SK-N-SH (cell line): ENCODE data around the gene TC2N. TPM values are rescaled to one million over a fixed set of nuclear protein-coding genes. Genes with fewer than 3 reads are reported as not detected.

Source experiments
- CTCF ChIA-PET: fragments of 300-600, 350-600 bp; formaldehyde crosslinking; extraction: SDS; loops from one replicate; lab custom pipeline; 2021; lab: Yijun Ruan, JAX
- POLR2A ChIA-PET: fragments of 350-600 bp; sonication (Branson Sonifier 250); formaldehyde crosslinking; extraction: SDS; loops from one replicate; lab custom pipeline; 2020; ENCODE audit warnings: antibody characterized with exemption, inconsistent platforms; lab: Yijun Ruan, JAX
- DNase-seq: peaks from one replicate; pipeline ENCODE4 v3.0.0; 2012
- H2AFZ ChIP-seq: fragments of 200-600 bp; sonication (generic); 2 replicates; pipeline ENCODE4 v1.8.1; 2016; ENCODE audit warnings: antibody characterized with exemption, mild to moderate bottlenecking, low read depth
- H3F3A ChIP-seq: fragments of 200-600 bp; sonication (generic); replicated peaks from 2 replicates; pipeline ENCODE3; 2016; ENCODE audit warnings: antibody characterized with exemption, mild to moderate bottlenecking; ENCODE audit not compliant: insufficient read depth
- H3K27ac ChIP-seq, 2 experiments: fragments of 200-500 bp in 1 of 2; fragments of 200-600 bp in 1 of 2; sonication (Bioruptor generic) in 1 of 2; sonication (generic), shearing (Covaris generic) in 1 of 2; 2 replicates each; pipeline versions ENCODE4 v1.5.1 to v1.6.1; 2014 to 2016; ENCODE audit warnings: low read depth in 2 of 2, inconsistent platforms in 1 of 2, low read length in 1 of 2, mild to moderate bottlenecking in 1 of 2, mixed read lengths in 1 of 2
- H3K27me3 ChIP-seq: fragments of 200-600 bp; sonication (generic), shearing (Covaris generic); 2 replicates; pipeline ENCODE4 v1.6.1; 2016; ENCODE audit warnings: mixed run types; ENCODE audit not compliant: insufficient read depth
- H3K36me3 ChIP-seq, 2 experiments: fragments of 200-500 bp in 1 of 2; fragments of 200-600 bp in 1 of 2; sonication (Bioruptor generic) in 1 of 2; sonication (generic) in 1 of 2; replicated peaks in 1 of 2; 2 replicates each; pipeline versions ENCODE3 to v1.5.1; 2014 to 2016; ENCODE audit warnings: low read length in 1 of 2, mild to moderate bottlenecking in 1 of 2; ENCODE audit not compliant: insufficient read depth in 2 of 2, control insufficient read depth in 1 of 2
- H3K4me1 ChIP-seq, 2 experiments: fragments of 200-500 bp in 1 of 2; fragments of 200-600 bp in 1 of 2; sonication (Bioruptor generic) in 1 of 2; sonication (generic), shearing (Covaris generic) in 1 of 2; 2 replicates each; pipeline versions ENCODE4 v1.5.1 to v1.6.1; 2014 to 2016; ENCODE audit warnings: low read depth in 1 of 2, low read length in 1 of 2, mixed run types in 1 of 2; ENCODE audit not compliant: insufficient read depth in 2 of 2, control insufficient read depth in 1 of 2
- H3K4me2 ChIP-seq: fragments of 200-600 bp; sonication (generic), shearing (Covaris generic); 2 replicates; pipeline ENCODE4 v1.6.1; 2017; ENCODE audit warnings: mixed run types
- H3K4me3 ChIP-seq, 2 experiments: fragments of 200-500 bp in 1 of 2; fragments of 200-600 bp in 1 of 2; sonication (Bioruptor generic) in 1 of 2; sonication (generic), shearing (Covaris generic) in 1 of 2; 2 replicates each; pipeline versions ENCODE4 v1.5.1 to v1.8.1; 2014 to 2016; ENCODE audit warnings: low read depth in 2 of 2, inconsistent platforms in 1 of 2, low read length in 1 of 2, mild to moderate bottlenecking in 1 of 2, mixed read lengths in 1 of 2, moderate library complexity in 1 of 2
- H3K79me2 ChIP-seq: fragments of 200-600 bp; sonication (generic); 2 replicates; pipeline ENCODE4 v1.8.1; 2017; ENCODE audit warnings: mild to moderate bottlenecking; ENCODE audit not compliant: insufficient read depth
- H3K9ac ChIP-seq: fragments of 200-600 bp; sonication (generic); 2 replicates; pipeline ENCODE4 v1.6.1; 2017; ENCODE audit warnings: mixed run types
- H3K9me2 ChIP-seq: fragments of 200-600 bp; sonication (generic); 2 replicates; pipeline ENCODE4 v1.6.1; 2017; ENCODE audit warnings: mixed run types
- H3K9me3 ChIP-seq: fragments of 200-600 bp; sonication (generic); 2 replicates; pipeline ENCODE4 v1.6.1; 2017; ENCODE audit warnings: mixed run types, mild to moderate bottlenecking, moderate library complexity
- H4K20me1 ChIP-seq: fragments of 200-600 bp; sonication (generic); 2 replicates; pipeline ENCODE4 v1.6.1; 2017; ENCODE audit warnings: mild to moderate bottlenecking, mixed run types; ENCODE audit not compliant: insufficient read depth
- CTCF ChIP-seq: fragments of 200-600 bp; sonication (generic); IDR thresholded peaks from 2 replicates; pipeline ENCODE4 v1.6.1; 2017; ENCODE audit warnings: antibody characterized with exemption, mild to moderate bottlenecking, moderate library complexity
- ELF1 ChIP-seq: IDR thresholded peaks from 2 replicates; pipeline ENCODE4 v1.4.0; 2012
- EP300 ChIP-seq, 2 experiments: IDR thresholded peaks; 2 replicates each; pipeline versions ENCODE4 v1.4.0 to v1.6.1; 2012; ENCODE audit warnings: borderline replicate concordance in 1 of 2, low read depth in 1 of 2, low read length in 1 of 2
- EZH2phosphoT487 ChIP-seq: fragments of 200-600 bp; sonication (generic); IDR thresholded peaks from 2 replicates; pipeline ENCODE4 v1.6.1; 2017; ENCODE audit warnings: low read depth, mixed run types, mild to moderate bottlenecking, antibody characterized with exemption, moderate library complexity, borderline replicate concordance
- FOXJ3 ChIP-seq: sonication (generic); formaldehyde crosslinking; IDR thresholded peaks from 2 replicates; pipeline ENCODE4 v1.5.1; 2020; ENCODE audit warnings: mild to moderate bottlenecking, missing genetic modification reagents
- FOXM1 ChIP-seq: IDR thresholded peaks from 2 replicates; pipeline ENCODE4 v1.4.0; 2012; ENCODE audit warnings: low read depth, mild to moderate bottlenecking
- GABPA ChIP-seq: IDR thresholded peaks from 2 replicates; pipeline ENCODE4 v1.4.0; 2012; ENCODE audit warnings: low read depth, mild to moderate bottlenecking
- MEF2A ChIP-seq: IDR thresholded peaks from 2 replicates; pipeline ENCODE4 v1.4.0; 2012; ENCODE audit warnings: low read depth, borderline replicate concordance
- NFIC ChIP-seq: IDR thresholded peaks from 2 replicates; pipeline ENCODE4 v1.4.0; 2012; ENCODE audit warnings: borderline replicate concordance
- PBX3 ChIP-seq: IDR thresholded peaks from 2 replicates; pipeline ENCODE4; 2012
- POLR2AphosphoS5 ChIP-seq: IDR thresholded peaks from 2 replicates; pipeline ENCODE4 v1.6.1; 2012; ENCODE audit warnings: low read depth, low read length
- RAD21 ChIP-seq: IDR thresholded peaks from 2 replicates; pipeline ENCODE4 v1.6.1; 2012; ENCODE audit warnings: mild to moderate bottlenecking, low read length
- RFX5 ChIP-seq: IDR thresholded peaks from 2 replicates; pipeline ENCODE4 v1.6.1; 2012; ENCODE audit warnings: mild to moderate bottlenecking, improper control_type of control experiment, low read length
- RXRA ChIP-seq: IDR thresholded peaks from 2 replicates; pipeline ENCODE4 v1.4.0; 2012; ENCODE audit warnings: low read depth, mild to moderate bottlenecking, borderline replicate concordance
- SIN3A ChIP-seq: IDR thresholded peaks from 2 replicates; pipeline ENCODE4 v1.6.1; 2012; ENCODE audit warnings: low read depth, mild to moderate bottlenecking, low read length, moderate library complexity, borderline replicate concordance
- USF2 ChIP-seq: fragments of 150-350 bp; IDR thresholded peaks from 2 replicates; pipeline ENCODE4 v1.6.1; 2017; ENCODE audit warnings: antibody characterized with exemption, low read length, low read depth, borderline replicate concordance
- YY1 ChIP-seq: IDR thresholded peaks from 2 replicates; pipeline ENCODE4 v1.4.0; 2012; ENCODE audit warnings: low read depth, mild to moderate bottlenecking
- WGBS: methylation state at CpG from one replicate; pipeline ENCODE4 v1.1.6; 2017; ENCODE audit warnings: low lambda C conversion rate; 5-methylcytosine and 5-hydroxymethylcytosine counted together
- polyA plus RNA-seq, 3 experiments: library from polyadenylated mRNA; depleted of rRNA; stranded (reverse); fragments of >200 nt; gene quantifications; 2 replicates each; pipeline ENCODE4 v1.2.3, GENCODE V29; 2012
- TF ChIP-seq, protein P1 (sequence below): fragments of 150-350 bp; IDR thresholded peaks from 2 replicates; pipeline ENCODE4 v1.6.1; 2016; ENCODE audit warnings: mild to moderate bottlenecking, low read depth, low read length
- TF ChIP-seq, protein P2 (sequence below): IDR thresholded peaks from 2 replicates; pipeline ENCODE4 v1.6.1; 2012; ENCODE audit warnings: mild to moderate bottlenecking, low read depth, low read length, moderate library complexity

The TC2N gene
- polyA plus RNA-seq, 1 of the 3 experiments (the other 2 are of a cell fraction) = not detected

DNA sequence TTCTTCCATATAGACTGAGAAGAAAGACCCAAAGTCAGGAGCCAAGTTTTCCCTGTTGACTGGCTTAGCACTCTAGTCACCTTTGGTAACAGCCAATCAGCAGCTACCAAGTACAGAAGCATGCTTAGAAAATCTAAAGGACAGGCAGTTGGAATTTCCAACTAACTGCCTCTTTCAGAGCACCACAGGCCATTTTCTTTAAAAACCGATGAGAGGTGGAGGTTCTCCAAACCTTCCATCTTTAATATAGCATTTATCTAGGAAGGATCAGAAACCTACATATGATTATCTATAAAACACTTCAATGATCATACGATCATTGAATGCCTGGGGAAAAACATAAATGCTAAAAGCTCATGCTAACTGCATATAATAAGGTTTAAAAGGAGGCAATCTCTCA lies 135.3 kb downstream of the TC2N start, which contains the start of gene CATSPERB:
TSS of gene CATSPERB (minus strand) at position 101 of the 400 bp plus-strand sequence. CDS start 2,607 bp downstream, outside the sequence.
- ChIA-PET CTCF (no interaction called here), POLR2A (no interaction called here)
- 20% methylated on average over 2 of the region's 2 CpGs for WGBS
- no peaks in the 10 kb centered on the region for H3K9me3 ChIP-seq
- H3F3A ChIP-seq = no peaks in the 10 kb centered on the region
- no peak within 1 kb of the TSS for H3K9ac ChIP-seq
- H2AFZ ChIP-seq = no peak within 1 kb of the TSS
- H3K4me2 ChIP-seq = no peak within 1 kb of the TSS
- no peaks in the 10 kb centered on the region for H3K9me2 ChIP-seq
- no peaks in the 10 kb centered on the region for H3K79me2 ChIP-seq
- no peaks in the 10 kb centered on the region for H3K36me3 ChIP-seq
- H3K4me3 ChIP-seq = no peak within 1 kb of the TSS
- no peak within 1 kb of the TSS for H3K27ac ChIP-seq
- H3K4me1 ChIP-seq = no peaks in the 10 kb centered on the region
- DNase-seq = no peak
- H3K27me3 ChIP-seq = no peaks in the 10 kb centered on the region; the same call in 1 of the 2 replicates
- TF ChIP-seq NFIC = no peak
- no peak for TF ChIP-seq MEF2A
- TF ChIP-seq ELF1 = no peak
- no peak for TF ChIP-seq FOXJ3 (CRISPR knock-in tag)
- no peak for TF ChIP-seq USF2
- TF ChIP-seq, protein P1, sequence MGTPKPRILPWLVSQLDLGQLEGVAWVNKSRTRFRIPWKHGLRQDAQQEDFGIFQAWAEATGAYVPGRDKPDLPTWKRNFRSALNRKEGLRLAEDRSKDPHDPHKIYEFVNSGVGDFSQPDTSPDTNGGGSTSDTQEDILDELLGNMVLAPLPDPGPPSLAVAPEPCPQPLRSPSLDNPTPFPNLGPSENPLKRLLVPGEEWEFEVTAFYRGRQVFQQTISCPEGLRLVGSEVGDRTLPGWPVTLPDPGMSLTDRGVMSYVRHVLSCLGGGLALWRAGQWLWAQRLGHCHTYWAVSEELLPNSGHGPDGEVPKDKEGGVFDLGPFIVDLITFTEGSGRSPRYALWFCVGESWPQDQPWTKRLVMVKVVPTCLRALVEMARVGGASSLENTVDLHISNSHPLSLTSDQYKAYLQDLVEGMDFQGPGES = no peak
- H4K20me1 ChIP-seq = no peaks in the 10 kb centered on the region

DNA sequence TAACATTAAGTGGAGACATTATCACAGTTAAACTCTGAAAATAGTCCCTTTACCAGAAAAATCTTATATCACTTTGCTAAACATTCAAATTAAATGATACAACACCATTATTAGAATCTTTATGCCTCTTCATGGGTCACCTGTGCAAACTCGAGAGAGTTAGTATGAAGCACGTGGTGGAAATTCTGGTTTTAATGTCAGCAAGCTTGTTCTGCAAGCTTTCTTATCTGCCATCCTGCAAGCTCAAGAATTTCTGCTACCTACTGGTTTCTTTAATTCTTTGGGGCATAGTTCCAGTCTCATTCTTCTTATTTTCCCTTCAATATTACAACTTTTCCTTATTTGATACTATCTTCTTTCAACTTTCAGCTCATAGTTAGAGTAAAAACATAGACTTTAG lies 136.3 kb downstream of the TC2N start:
- CTCF ChIA-PET = no interaction called here
- H3K9me3 ChIP-seq = no peaks in the 10 kb centered on the region
- no peak for DNase-seq
- WGBS = 0% methylated on average over 2 of the region's 2 CpGs
- H3F3A ChIP-seq = no peaks in the 10 kb centered on the region
- H4K20me1 ChIP-seq = no peaks in the 10 kb centered on the region
- H3K4me1 ChIP-seq = no peaks in the 10 kb centered on the region
- no peak overlapping the region for H3K9ac ChIP-seq
- no peaks in the 10 kb centered on the region for H3K9me2 ChIP-seq
- no peaks in the 10 kb centered on the region for H3K79me2 ChIP-seq
- POLR2A ChIA-PET = no interaction called here
- H3K27ac ChIP-seq = no peak overlapping the region
- H3K4me3 ChIP-seq = no peak overlapping the region
- no peaks in the 10 kb centered on the region for H3K36me3 ChIP-seq
- H2AFZ ChIP-seq = no peak overlapping the region
- H3K27me3 ChIP-seq = peaks cover 7% of the 10 kb centered on the region; the same call in 1 of the 2 replicates
- H3K4me2 ChIP-seq = no peak overlapping the region
- TF ChIP-seq RXRA = no peak
- no peak for TF ChIP-seq CTCF
- no peak for TF ChIP-seq FOXM1
- no peak for TF ChIP-seq SIN3A
- TF ChIP-seq EZH2phosphoT487 = no peak
- TF ChIP-seq GABPA = no peak
- TF ChIP-seq, protein P2, sequence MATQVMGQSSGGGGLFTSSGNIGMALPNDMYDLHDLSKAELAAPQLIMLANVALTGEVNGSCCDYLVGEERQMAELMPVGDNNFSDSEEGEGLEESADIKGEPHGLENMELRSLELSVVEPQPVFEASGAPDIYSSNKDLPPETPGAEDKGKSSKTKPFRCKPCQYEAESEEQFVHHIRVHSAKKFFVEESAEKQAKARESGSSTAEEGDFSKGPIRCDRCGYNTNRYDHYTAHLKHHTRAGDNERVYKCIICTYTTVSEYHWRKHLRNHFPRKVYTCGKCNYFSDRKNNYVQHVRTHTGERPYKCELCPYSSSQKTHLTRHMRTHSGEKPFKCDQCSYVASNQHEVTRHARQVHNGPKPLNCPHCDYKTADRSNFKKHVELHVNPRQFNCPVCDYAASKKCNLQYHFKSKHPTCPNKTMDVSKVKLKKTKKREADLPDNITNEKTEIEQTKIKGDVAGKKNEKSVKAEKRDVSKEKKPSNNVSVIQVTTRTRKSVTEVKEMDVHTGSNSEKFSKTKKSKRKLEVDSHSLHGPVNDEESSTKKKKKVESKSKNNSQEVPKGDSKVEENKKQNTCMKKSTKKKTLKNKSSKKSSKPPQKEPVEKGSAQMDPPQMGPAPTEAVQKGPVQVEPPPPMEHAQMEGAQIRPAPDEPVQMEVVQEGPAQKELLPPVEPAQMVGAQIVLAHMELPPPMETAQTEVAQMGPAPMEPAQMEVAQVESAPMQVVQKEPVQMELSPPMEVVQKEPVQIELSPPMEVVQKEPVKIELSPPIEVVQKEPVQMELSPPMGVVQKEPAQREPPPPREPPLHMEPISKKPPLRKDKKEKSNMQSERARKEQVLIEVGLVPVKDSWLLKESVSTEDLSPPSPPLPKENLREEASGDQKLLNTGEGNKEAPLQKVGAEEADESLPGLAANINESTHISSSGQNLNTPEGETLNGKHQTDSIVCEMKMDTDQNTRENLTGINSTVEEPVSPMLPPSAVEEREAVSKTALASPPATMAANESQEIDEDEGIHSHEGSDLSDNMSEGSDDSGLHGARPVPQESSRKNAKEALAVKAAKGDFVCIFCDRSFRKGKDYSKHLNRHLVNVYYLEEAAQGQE = no peak
- TF ChIP-seq RAD21 = no peak
- no peak for TF ChIP-seq PBX3
- TF ChIP-seq USF2 = no peak
- no peak for TF ChIP-seq POLR2AphosphoS5
- no peak for TF ChIP-seq YY1
- TF ChIP-seq EP300 (IDR thresholded peaks at IDR 0.05; ENCODE audit: borderline replicate concordance in 1 of 2, low read depth in 1 of 2, low read length in 1 of 2) = no peak
- TF ChIP-seq RFX5 = no peak
